HG02973 (cell line): ENCODE data around the gene TMEM95.
"Not testable (repeated sequence)": the region's sequence is repeated elsewhere in the genome, so short reads cannot be mapped to it uniquely, and the experiment has no call there.

ENCODE experiments used
- ATAC-seq: cut with Tn5 transposase; IDR thresholded peaks from one replicate; pipeline ENCODE4 v1.9.1; 2021; ENCODE audit warnings: moderate library complexity; ENCODE audit not compliant: unreplicated experiment

The TMEM95 gene

DNA sequence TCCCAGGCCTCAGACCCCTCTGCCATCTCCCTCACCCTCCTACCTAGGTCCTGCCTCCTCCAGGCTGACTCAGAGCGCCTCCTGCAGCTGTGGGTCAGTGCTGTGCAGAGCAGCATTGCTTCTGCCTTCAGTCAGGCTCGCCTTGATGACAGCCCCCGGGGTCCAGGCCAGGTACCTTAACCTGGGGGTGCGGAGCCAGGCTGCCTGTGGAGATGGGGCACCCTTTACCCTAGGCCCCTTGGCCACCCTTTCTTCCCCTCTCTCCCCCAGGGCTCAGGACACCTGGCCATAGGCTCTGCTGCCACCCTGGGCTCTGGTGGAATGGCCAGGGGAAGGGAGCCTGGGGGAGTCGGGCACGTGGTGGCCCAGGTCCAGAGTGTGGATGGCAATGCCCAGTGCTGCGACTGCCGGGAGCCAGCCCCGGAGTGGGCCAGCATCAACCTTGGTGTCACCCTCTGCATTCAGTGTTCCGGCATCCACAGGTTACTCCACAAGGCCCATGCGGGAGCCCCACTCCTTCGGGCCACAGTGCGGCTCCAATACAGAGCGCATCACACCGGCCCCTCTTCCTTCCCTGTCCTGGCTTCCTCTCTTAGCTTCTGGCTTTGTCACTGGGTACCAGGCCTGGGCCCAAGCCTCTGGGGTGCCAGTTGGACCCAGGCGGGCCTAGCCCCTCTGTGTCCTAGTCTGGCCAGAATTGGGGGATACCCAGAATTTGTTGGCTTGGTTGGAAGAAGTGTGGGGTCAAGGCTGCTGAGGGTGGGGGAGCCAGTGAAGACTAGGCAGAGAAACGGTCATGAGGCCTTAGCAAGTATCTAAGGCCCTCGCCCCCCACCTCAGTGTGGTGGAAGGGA lies 8.0 kb upstream of the TMEM95 start:
- no peak for ATAC-seq

DNA sequence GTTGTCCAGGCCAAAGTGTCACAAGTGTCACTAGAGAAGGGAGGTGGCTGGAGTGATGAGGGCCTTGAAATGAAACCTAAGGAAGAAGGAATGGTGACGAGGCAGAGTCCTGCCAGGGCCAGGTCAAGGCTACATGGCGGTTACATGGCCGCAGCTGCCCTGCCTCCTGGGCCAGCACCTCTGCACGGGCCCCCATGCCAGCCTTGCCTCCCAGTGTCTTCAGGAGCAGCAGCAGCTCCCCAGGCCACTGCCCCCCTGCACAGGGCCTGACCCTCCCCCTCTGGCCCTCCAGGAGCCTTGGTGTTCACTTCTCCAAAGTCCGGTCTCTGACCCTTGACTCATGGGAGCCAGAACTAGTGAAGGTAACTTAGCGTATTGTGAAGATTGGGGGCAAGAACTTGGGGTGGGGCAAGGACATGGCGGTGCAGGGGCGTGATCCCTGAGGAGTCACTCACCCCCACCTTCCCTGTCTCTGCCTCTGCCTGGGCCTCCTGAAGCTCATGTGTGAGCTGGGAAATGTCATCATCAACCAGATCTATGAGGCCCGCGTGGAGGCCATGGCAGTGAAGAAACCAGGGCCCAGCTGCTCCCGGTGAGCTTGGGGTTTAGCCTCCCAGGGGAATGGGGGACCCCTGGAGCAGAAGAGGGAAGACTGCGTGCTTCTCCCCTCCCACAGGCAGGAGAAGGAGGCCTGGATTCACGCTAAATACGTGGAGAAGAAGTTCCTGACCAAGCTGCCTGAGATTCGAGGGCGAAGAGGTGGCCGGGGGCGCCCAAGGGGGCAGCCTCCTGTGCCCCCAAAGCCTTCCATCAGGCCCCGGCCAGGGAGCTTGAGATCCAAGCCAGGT lies 7.1 kb upstream of the TMEM95 start:
- no peak for ATAC-seq

DNA sequence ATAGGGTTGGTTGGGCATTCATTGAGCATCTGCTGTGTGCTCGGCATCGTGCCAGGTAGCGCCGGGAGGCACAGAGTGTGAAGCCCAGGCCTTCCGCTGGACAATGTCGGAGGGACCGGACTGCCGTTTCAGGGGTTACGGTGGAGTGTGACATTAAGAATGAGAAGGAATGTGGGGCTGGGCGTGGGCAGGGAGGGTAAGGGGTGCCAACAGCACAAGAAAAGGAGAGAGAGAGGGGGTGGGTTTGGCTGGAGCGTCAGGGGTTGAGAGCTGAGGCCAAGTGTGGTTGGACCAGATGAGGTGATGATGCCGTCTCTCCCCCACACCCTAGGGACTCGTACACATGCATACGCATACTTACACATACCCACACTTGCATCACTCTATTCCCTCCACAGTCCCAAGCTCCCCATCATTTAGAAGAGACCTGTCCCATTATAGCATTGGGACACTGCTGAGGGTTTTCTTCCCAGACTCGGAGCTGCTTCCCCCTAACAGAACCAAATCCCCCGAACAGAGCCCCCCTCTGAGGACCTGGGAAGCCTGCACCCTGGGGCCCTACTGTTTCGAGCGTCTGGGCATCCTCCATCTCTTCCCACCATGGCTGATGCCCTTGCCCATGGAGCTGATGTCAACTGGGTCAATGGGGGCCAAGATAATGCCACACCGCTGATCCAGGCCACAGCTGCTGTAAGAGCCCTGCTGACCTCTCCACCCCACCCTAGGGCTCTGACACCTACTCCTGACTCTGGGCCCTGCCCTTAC lies 6.3 kb upstream of the TMEM95 start:
- no peak for ATAC-seq

DNA sequence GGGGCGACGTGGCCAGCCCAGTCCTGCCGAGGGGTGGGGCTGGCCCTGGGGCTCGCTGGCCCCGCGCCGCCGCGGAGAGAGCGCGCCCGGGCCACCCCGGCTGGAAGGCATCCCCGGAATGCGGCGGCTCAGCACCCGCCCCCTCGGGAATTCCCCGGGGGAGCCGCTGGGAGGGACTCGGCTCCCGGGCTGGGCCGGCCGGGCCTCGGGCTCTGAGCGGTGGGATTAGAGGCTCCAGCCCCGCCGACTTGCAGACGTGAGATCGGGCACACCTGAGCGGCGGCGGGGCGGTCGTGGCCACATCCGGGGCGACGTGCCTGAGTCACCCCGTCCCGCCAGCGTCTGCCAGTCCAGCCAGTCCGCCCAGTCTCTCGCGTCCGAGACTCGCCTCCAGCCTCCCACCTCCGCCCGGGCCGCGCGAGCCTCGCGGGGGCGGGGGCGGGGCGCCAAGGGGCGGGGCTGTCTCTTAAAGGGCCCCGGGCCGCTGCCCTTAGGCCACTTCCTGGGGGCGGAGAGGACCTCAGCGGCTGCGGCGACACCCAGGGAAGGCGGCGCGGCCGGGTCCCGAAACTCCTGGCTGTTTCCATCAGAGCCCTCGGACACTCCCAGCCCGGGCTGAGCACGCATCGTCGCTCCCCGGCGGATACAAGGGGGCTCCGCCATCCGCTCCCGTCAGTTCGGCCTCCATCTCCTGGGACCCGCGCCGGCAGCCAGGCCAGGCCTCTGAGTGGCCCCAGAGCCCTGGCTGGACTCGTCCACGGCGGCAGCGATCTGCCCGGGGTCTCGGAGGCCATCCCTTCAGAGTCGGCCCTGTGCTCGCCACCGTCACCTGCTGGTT lies 3.1 kb upstream of the TMEM95 start, which contains the start of gene KCTD11:
Gene KCTD11 (plus strand): TSS at position 498 of the 838 bp plus-strand sequence.
- peak; percentile 44 for ATAC-seq

DNA sequence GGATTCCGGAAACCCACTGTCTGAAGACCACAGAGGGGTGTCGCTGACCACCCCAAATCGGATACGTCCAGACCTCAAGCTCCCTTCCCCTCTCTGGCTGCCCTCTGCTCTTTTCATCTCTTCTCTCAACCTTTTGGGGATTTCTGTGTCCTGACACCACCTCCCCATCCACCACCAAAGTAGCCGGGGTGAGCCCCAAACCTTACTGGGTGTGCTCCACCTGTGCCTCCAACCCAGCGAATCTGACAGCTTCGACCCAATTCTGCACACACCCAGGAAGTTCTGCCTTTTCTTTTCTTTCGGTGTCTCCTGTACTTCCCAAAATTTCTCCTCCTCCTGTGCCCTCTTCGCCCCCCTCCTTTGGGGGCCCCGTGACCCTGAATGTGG lies 2.5 kb upstream of the TMEM95 start:
- no peak for ATAC-seq

DNA sequence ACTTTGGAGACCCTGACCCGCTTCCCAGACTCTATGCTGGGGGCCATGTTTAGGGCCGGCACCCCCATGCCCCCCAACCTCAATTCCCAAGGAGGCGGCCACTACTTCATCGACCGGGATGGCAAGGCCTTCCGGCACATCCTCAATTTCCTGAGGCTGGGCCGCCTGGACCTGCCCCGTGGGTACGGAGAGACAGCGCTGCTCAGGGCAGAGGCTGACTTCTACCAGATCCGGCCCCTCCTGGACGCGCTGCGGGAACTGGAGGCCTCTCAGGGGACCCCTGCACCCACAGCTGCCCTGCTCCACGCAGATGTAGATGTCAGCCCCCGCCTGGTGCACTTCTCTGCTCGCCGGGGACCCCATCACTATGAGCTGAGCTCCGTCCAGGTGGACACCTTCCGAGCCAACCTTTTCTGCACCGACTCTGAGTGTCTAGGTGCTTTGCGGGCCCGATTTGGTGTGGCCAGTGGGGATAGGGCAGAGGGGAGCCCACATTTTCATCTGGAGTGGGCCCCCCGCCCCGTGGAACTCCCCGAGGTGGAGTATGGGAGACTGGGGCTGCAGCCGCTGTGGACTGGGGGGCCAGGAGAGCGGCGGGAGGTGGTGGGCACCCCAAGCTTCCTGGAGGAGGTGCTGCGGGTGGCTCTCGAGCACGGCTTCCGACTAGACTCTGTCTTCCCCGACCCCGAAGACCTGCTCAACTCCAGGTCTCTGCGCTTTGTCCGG lies 1.9 kb upstream of the TMEM95 start:
- no peak for ATAC-seq

DNA sequence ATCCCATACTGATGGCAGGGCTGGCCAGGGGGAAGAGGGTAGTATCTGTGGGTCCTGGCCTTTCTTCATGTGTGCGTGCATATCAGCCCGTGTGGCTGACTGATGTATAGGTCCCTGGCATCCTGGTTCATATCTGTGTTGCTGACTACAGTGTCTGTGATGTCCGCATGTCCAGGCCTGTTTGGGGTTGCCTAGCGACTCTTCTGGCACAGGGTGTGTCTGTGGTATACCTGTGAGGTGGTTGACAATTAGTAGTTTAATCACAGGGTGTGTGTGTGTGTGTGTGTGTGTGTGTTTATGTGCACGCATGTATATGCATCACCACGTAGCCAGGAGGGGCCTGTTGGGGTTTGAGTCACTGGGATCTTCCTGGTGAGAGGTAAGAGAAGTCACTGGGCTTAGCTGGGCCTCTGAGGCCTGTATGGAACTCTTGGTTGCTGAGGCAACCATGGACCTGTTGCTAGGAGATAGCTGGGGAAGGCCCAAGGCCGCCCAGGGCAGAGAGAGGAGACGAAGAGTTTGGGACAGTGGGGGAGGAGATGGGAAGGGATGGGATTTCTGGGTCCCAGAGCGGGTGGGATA lies 603 bp upstream of the TMEM95 start:
- no peak for ATAC-seq

DNA sequence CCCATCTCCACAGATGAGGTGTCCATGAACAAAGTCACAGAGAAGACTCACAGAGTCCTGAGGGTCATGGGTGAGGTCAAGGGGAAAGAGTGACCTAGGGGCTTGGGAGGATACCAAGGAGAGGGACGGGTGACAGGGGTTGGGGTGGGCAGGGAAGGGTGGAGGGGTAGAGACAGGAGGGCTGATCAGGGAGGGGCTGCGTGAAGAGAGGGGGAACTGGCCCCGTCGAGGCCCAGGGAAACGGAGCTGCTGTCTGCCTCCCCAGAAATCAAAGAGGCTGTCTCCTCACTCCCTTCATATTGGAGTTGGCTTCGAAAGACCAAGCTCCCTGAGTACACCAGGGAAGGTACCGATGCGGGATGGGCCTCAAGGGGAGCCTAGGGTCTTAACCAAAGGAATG lies 617 bp downstream of the TMEM95 start:
- no peak for ATAC-seq

DNA sequence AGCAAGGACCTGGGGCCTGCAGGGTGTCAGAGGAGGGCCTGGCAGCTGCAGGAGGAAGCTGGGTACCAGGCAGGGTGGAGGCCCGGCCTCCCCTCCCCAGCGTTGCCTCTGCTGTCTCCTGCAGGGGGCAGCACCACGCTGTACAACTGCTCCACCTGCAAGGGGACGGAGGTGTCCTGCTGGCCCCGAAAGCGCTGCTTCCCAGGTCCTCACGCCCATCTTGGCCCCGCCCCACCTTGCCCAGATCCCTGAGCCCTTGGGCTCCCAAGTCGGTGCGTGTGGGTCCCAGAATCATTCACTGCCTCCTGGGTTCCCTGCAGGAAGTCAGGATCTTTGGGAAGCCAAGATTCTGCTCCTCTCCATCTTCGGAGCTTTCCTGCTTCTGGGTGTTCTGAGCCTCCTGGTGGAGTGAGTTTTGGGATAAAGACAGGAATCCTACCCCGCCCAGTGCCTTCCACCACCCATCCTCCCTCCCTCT lies 1.2 kb downstream of the TMEM95 start:
- no peak for ATAC-seq

DNA sequence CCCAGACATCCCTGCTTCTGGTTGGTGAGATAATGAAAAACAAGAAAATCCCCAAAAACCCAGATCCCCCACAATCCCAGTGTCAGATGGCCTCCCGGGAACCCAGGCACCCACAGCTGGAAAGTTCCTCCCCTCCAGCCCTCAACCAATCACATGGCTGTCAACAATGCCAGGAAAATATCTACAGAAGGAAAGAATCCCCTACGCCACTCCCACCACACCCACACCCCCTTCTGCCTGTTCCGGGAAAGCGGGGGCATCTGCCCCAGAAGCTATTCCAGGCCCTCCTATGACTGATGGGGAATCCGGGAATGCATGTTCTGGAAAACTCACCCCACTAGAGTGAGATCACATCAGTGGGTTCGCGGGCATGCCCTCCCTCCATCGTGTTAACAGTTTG lies 1.8 kb downstream of the TMEM95 start:
- no peak for ATAC-seq

DNA sequence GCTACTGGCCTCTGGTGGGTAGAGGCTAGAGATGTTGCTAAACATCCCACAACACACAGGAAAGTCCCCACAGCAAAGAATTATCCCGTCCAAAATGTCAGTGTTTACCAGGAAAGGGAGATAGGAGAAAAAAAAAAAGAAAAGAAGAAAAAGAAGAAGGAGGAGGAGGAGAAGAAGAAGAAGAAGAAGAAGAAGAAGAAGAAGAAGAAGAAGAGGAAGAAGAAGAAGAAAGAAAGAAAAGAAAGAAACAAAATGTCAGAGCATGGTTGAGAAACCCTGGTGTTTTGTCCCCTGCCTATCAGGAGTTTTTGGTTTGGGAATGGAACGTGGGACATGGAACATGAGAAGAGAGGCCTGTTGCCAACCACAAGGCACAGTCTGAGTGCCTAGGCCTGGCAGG lies 2.4 kb downstream of the TMEM95 start:
- ATAC-seq, result no peak

DNA sequence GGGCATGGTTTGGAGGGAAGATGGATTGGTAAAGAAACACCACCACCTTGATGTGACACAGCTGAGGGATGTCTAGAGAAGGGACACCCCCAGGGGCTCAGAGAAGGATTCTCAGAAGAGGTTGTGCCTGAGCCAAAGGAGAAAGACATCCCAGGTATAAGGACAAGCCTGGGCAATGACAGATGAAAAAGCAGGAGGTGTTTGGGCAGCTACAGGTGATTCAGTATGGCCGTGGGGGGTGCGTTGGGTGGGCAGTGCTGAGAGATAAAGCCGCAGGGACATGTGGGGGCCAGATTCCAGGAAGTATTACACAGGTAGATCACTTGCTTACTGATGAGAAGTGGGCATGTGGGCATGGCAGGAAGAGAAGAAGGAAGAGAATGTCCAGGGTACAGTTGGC lies 7.0 kb downstream of the TMEM95 start:
- no peak for ATAC-seq

DNA sequence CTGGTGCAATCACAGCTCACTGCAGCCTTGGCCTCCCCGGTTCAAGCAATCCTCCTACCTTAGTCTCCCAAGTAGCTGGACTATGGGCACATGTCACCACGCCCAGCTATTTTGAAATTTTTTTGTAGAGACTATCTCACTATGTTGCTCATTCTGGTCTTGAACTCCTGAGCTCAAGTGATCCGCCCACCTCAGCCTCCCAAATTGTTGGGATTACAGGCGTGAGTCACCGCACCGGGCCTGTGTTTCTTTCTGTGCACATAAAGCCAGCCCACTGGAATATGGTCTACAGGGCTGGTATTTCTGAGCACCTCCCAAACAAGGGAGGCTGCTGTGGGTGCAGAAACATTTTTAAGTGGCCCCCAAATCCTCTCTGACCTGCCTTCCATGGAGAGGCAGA lies 8.4 kb downstream of the TMEM95 start:
- no peak for ATAC-seq

DNA sequence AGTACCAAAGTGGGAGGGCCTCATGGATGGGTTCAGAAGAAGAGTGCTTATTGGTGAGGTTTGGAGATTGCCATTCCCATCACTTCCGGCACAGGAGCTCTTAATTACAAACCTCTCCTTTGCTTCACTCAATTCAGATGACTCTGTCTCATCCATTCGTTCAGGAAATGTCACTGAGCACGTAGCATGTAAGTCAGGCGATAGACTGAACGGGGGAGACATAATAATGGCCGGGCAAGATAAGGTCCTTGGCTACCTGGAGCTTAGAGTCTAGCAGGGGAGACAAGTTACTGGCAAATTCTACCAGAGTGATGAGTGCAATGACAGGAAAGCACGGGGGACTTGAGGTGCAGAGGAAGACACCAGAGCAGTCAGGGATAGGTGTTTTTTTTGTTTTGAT lies 11.0 kb downstream of the TMEM95 start:
- ATAC-seq, result not testable (repeated sequence)

DNA sequence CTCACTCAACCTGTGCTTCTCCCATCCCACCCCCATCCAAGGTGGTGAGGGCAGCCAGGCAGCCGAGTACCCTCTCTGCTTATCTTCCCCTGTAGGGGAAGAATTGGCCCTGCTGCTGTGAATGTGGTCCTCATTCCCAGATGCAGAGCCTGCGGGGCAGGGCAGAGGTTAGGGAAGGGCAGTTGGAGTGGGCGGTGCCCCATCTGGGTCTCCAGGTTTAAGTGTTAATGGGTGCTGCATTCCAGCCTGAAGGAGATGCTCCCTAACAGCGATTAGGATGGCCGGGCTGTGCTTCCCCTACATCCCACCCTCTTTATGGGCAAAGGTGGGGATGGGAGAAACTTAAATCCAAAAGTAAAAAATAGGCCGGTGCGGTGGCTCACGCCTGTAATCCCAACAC lies 12.1 kb downstream of the TMEM95 start:
- ATAC-seq, result no peak

DNA sequence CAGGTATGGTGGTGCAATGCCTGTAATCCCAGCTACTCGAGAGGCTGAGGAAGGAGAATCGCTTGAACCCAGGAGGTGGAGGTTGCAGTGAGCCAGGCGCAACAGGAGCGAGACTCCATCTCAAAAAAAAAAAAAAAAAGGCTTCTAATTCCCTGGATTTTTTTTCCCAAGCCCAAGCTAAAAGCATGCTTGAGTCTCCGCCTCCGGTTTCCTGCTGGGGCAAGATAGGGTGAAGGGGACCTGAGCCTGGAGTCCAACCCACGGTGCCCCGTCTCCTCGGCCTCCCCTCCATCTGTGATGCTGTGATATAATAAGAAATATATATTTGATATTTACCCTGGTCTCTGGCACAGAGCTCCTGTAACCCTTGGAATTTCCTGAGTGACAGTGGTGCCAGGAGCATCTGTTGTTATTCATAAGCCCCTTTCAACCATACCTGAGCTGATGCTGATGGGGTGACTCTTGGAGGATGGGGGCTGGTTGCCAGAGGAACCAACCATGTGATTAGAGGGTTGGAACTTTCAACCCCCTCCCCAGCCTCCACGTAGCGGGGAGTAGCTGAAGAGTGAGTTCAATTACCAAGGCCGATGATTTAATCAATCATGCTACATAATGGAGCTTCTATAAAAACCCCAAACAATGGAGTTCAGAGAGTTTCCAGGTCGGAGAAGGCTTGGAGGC lies 13.1 kb downstream of the TMEM95 start:
- no peak for ATAC-seq

DNA sequence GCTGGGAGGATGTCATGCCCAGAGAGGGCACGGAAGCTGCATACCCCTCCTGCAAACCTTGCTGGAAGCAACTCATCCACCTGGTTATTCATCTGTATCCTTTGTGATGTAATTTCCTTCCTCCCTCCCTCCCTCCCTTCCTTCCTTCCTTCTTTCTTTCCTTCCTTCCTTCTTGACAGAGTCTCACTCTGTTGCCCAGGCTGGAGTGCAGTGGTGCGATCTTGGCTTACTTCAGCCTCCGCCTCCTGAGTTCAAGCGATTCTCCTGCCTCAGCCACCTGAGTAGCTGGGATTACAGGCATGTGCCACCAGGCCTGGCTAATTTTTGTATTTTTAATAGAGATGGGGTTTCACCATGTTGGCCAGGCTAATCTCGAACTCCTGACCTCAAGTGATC lies 13.6 kb downstream of the TMEM95 start:
- ATAC-seq, result not testable (repeated sequence)

DNA sequence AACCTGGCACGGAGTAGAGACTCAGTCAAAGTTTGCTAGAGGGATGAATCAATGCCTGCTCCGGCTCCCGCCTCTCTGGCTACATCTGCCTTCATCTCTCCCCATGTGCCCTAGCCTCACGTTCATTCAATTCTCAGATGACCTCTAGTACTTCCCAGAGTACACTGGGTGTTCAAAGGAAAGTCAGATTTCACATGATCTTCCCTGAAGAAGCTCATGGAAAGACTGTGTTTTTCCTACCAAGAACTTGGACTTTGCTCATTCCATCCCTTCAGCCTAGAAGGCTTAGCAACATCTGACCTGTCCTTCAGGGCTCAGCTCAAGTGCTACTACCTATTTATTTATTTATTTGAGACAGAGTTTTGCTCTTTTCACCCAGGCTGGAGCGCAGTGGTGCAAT lies 14.9 kb downstream of the TMEM95 start:
- ATAC-seq, result no peak

DNA sequence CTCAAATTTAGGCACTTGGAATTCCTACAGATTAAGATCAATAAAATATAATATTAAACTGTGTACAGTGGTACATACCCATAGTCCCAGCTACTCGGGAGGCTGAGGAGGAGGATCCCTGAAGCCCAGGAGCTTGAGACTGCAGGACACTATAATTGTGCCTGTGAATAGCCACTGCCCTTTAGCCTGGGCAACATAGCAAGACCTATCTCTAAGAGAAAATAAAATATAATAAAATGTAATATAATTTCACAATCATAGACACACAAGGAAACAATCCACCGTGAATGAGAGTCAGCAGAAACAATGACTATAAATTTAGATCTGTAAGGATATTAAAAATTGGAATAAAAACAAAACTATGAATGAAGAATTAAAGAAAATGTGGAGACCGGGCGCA lies 15.9 kb downstream of the TMEM95 start:
- no peak for ATAC-seq
